Liver (tissue), 9 donors: ENCODE data around the gene MYL1. TPM values are rescaled to one million over a fixed set of nuclear protein-coding genes. Genes with fewer than 3 reads are reported as not detected.

Experiments
- DNase-seq: peaks from one replicate; pipeline ENCODE4 v3.0.0-alpha.2; 2017; ENCODE audit warnings: low spot score
- H3K27ac ChIP-seq, 2 donors: one replicate each; pipeline ENCODE4 v1.7.0; 2013; ENCODE audit warnings: inconsistent platforms in 2 of 2, low read length in 2 of 2, control low read depth in 1 of 2, low read depth in 1 of 2, mild to moderate bottlenecking in 1 of 2
- H3K27me3 ChIP-seq, 4 donors: one replicate each; pipeline versions ENCODE4 v1.6.1 to v1.7.0; 2013; ENCODE audit warnings: low read length in 3 of 4, inconsistent platforms in 1 of 4, mild to moderate bottlenecking in 1 of 4, moderate library complexity in 1 of 4; ENCODE audit not compliant: control insufficient read depth in 4 of 4, insufficient read depth in 4 of 4
- H3K36me3 ChIP-seq, 4 donors: one replicate each; pipeline versions ENCODE4 v1.6.1 to v1.7.0; 2013; ENCODE audit warnings: low read length in 3 of 4, mild to moderate bottlenecking in 3 of 4, low read depth in 1 of 4, moderate library complexity in 1 of 4; ENCODE audit not compliant: control insufficient read depth in 4 of 4, insufficient read depth in 3 of 4
- H3K4me1 ChIP-seq, 4 donors: one replicate each; pipeline versions ENCODE4 v1.6.1 to v1.7.0; 2013; ENCODE audit warnings: low read length in 3 of 4, mild to moderate bottlenecking in 3 of 4, moderate library complexity in 1 of 4; ENCODE audit not compliant: control insufficient read depth in 4 of 4, insufficient read depth in 4 of 4
- H3K4me3 ChIP-seq, 3 donors: one replicate each; pipeline versions ENCODE4 v1.6.1 to v1.7.0; 2013; ENCODE audit warnings: low read length in 3 of 3, control low read depth in 1 of 3, low read depth in 1 of 3, mild to moderate bottlenecking in 1 of 3
- H3K9ac ChIP-seq, 2 donors: one replicate each; pipeline ENCODE4 v1.7.0; 2013; ENCODE audit warnings: low read length in 2 of 2, mild to moderate bottlenecking in 2 of 2, moderate library complexity in 2 of 2, control low read depth in 1 of 2, low read depth in 1 of 2
- H3K9me3 ChIP-seq, 4 donors: one replicate each; pipeline versions ENCODE4 v1.6.1 to v1.7.0; 2013; ENCODE audit warnings: low read length in 3 of 4; ENCODE audit not compliant: control insufficient read depth in 4 of 4
- ATF3 ChIP-seq: IDR thresholded peaks from 2 replicates; pipeline ENCODE4 v1.6.1; 2016; ENCODE audit warnings: antibody characterized with exemption
- CTCF ChIP-seq: fragments of 150-350 bp; IDR thresholded peaks from 2 replicates; pipeline ENCODE4 v1.5.1; 2017; ENCODE audit warnings: improper control_type of control experiment, low read depth, low read length; ENCODE audit not compliant: missing input control
- EGR1 ChIP-seq, 2 donors: IDR thresholded peaks; 2 replicates each; pipeline ENCODE4 v1.6.1; 2016 to 2018; ENCODE audit warnings: antibody characterized with exemption in 2 of 2, low read depth in 2 of 2
- FOXA2 ChIP-seq: IDR thresholded peaks from 2 replicates; pipeline ENCODE4 v1.6.1; 2016; ENCODE audit warnings: antibody characterized with exemption
- GABPA ChIP-seq, 2 donors: IDR thresholded peaks in 1 of 2; conservative IDR thresholded peaks in 1 of 2; 2 replicates each; pipeline ENCODE4 v1.6.1; 2016; ENCODE audit warnings: antibody characterized with exemption in 2 of 2, mild to moderate bottlenecking in 1 of 2, moderate library complexity in 1 of 2
- HNF4A ChIP-seq, 2 donors: conservative IDR thresholded peaks; 2 replicates each; pipeline ENCODE4 v1.6.1; 2016; ENCODE audit warnings: antibody characterized with exemption in 2 of 2, mild to moderate bottlenecking in 2 of 2
- HNF4G ChIP-seq: IDR thresholded peaks from 2 replicates; pipeline ENCODE4 v1.6.1; 2016; ENCODE audit warnings: antibody characterized with exemption
- NR2F2 ChIP-seq: IDR thresholded peaks from 2 replicates; pipeline ENCODE4 v1.6.1; 2016; ENCODE audit warnings: antibody characterized with exemption
- RAD21 ChIP-seq, 2 donors: IDR thresholded peaks; 2 replicates each; pipeline ENCODE4 v1.6.1; 2016; ENCODE audit warnings: antibody characterized with exemption in 2 of 2, mild to moderate bottlenecking in 2 of 2
- REST ChIP-seq: IDR thresholded peaks from 2 replicates; pipeline ENCODE4 v1.6.1; 2016; ENCODE audit warnings: antibody characterized with exemption, mild to moderate bottlenecking
- RXRA ChIP-seq, 2 donors: IDR thresholded peaks; 2 replicates each; pipeline ENCODE4 v1.6.1; 2017 to 2018; ENCODE audit warnings: antibody characterized with exemption in 2 of 2, mild to moderate bottlenecking in 1 of 2
- SP1 ChIP-seq: IDR thresholded peaks from 2 replicates; pipeline ENCODE4 v1.6.1; 2018; ENCODE audit warnings: antibody characterized with exemption, mild to moderate bottlenecking
- TAF1 ChIP-seq: conservative IDR thresholded peaks from 2 replicates; pipeline ENCODE4 v1.6.1; 2016; ENCODE audit warnings: antibody characterized with exemption, mild to moderate bottlenecking
- YY1 ChIP-seq: IDR thresholded peaks from 2 replicates; pipeline ENCODE4 v1.6.1; 2016; ENCODE audit warnings: antibody characterized with exemption, mild to moderate bottlenecking
- ZBTB33 ChIP-seq: IDR thresholded peaks from 2 replicates; pipeline ENCODE4 v1.6.1; 2016; ENCODE audit warnings: antibody characterized with exemption
- WGBS: extraction: QIAGEN DNeasy Blood & Tissue Kit; methylation state at CpG from one replicate; pipeline ENCODE4 v1.1.7; 2013; 5-methylcytosine and 5-hydroxymethylcytosine counted together
- polyA plus RNA-seq, 2 donors: library from polyadenylated mRNA; stranded (reverse) in 1 of 2; unstranded in 1 of 2; fragments of 200-250 nt in 1 of 2; fragments of >200 nt in 1 of 2; fragmentation: Nextera tagmentation in 1 of 2; extraction: Ambion mirVana in 1 of 2; gene quantifications; one replicate each; pipeline versions ENCODE4 v1.2.1 to v1.2.3, GENCODE V29; 2013 to 2015
- total RNA-seq, 2 donors: library from RNA; depleted of rRNA; stranded (reverse); fragments of >200 nt; gene quantifications; one replicate each; pipeline ENCODE4 v1.2.3, GENCODE V29; 2014
- donor health status: healthy.
- donor health status: healthy.
- donor health status: healthy.
- donor health status: healthy.
- donor health status: healthy.

The MYL1 gene
- total and polyA plus RNA-seq, 4 donors, result not detected

GRCh38 chr2:210309548-210310233 is 5.3 kb downstream of the MYL1 start (continued):
- no peak for TF ChIP-seq REST

GRCh38 chr2:210303498-210303897 is 11.5 kb downstream of the MYL1 start:
- no peaks in the 10 kb centered on the region for H3K9me3 ChIP-seq
- H3K4me1 ChIP-seq, result no peaks in the 10 kb centered on the region
- no peaks in the 10 kb centered on the region for H3K27me3 ChIP-seq
- WGBS, result 87% methylated on average over 3 of the region's 3 CpGs
- H3K27ac ChIP-seq, result no peak overlapping the region
- DNase-seq, result no peak
- no peaks in the 10 kb centered on the region for H3K36me3 ChIP-seq
- no peak overlapping the region for H3K4me3 ChIP-seq
- TF ChIP-seq SP1 (no peak), NR2F2 (no peak), HNF4A (conservative IDR thresholded peaks at IDR 0.05) (no peak), FOXA2 (no peak), GABPA (IDR thresholded peaks at IDR 0.05 in 1 of 2, conservative IDR thresholded peaks at IDR 0.05 in 1 of 2) (no peak), CTCF (no peak), TAF1 (no peak)
- no peak overlapping the region for H3K9ac ChIP-seq

- Histone ChIP-seq H3K27me3 (no peaks in the 10 kb centered on the region), H3K36me3 (no peaks in the 10 kb centered on the region), H3K27ac (no peak overlapping the region), H3K9ac (no peak overlapping the region), H3K9me3 (no peaks in the 10 kb centered on the region), H3K4me3 (no peak overlapping the region), H3K4me1 (no peaks in the 10 kb centered on the region)
- DNase-seq, result no peak
- 56% methylated on average over 3 of the region's 3 CpGs for WGBS
- no peak for TF ChIP-seq RAD21 (IDR thresholded peaks at IDR 0.05)
- no peak for TF ChIP-seq EGR1 (IDR thresholded peaks at IDR 0.05; ENCODE audit: low read depth in 2 of 2)
- no peak for TF ChIP-seq HNF4G
- TF ChIP-seq GABPA (IDR thresholded peaks at IDR 0.05 in 1 of 2, conservative IDR thresholded peaks at IDR 0.05 in 1 of 2), result no peak
- no peak for TF ChIP-seq TAF1
- no peak for TF ChIP-seq CTCF
- TF ChIP-seq ATF3, result no peak
- TF ChIP-seq SP1, result no peak
- no peak for TF ChIP-seq ZBTB33
- no peak for TF ChIP-seq NR2F2
- no peak for TF ChIP-seq RXRA (IDR thresholded peaks at IDR 0.05)
- no peak for TF ChIP-seq FOXA2
- TF ChIP-seq REST, result no peak
- TF ChIP-seq YY1, result no peak
These were observed 12.6 kb downstream of the MYL1 start for GRCh38 chr2:210302326-210302725.
